Kidney (tissue), 14 donors: ENCODE measurements around the gene SF3B6. TPM values are rescaled to one million over a fixed set of nuclear protein-coding genes. Genes with fewer than 3 reads are reported as not detected.

Experiments used
- DNase-seq, 5 donors: peaks; one replicate each; pipeline ENCODE4 v3.0.0-alpha.2; 2013 to 2020
- FAIRE-seq: peaks from 2 replicates; lab custom pipeline; 2012; peaks lifted over from hg19 to GRCh38; lab: Jason Lieb, UNC
- H3K27ac ChIP-seq, 2 donors: one replicate each; pipeline ENCODE4 v1.7.0; 2013; ENCODE audit warnings: low read depth in 2 of 2, low read length in 2 of 2, inconsistent platforms in 1 of 2
- H3K27me3 ChIP-seq: one replicate; pipeline ENCODE4 v1.7.1; 2013; ENCODE audit warnings: low read length, inconsistent platforms; ENCODE audit not compliant: control insufficient read depth, insufficient read depth
- H3K36me3 ChIP-seq, 3 donors: one replicate each; pipeline versions ENCODE4 v1.7.0 to v1.7.1; 2013; ENCODE audit warnings: low read length in 3 of 3, control low read depth in 1 of 3, inconsistent platforms in 1 of 3; ENCODE audit not compliant: insufficient read depth in 3 of 3, control insufficient read depth in 2 of 3
- H3K4me1 ChIP-seq, 3 donors: one replicate each; pipeline versions ENCODE4 v1.7.0 to v1.7.1; 2013; ENCODE audit warnings: low read length in 3 of 3, inconsistent platforms in 1 of 3, low read depth in 1 of 3; ENCODE audit not compliant: control insufficient read depth in 2 of 3, insufficient read depth in 2 of 3
- H3K4me3 ChIP-seq, 3 donors: one replicate each; pipeline versions ENCODE4 v1.7.0 to v1.8.1; 2013; ENCODE audit warnings: low read length in 3 of 3, control low read depth in 1 of 3, inconsistent platforms in 1 of 3
- H3K9ac ChIP-seq, 3 donors: one replicate each; pipeline versions ENCODE4 v1.7.0 to v1.7.1; 2013; ENCODE audit warnings: low read length in 3 of 3, control low read depth in 1 of 3, inconsistent platforms in 1 of 3
- H3K9me3 ChIP-seq, 3 donors: one replicate each; pipeline versions ENCODE4 v1.7.0 to v1.7.1; 2013; ENCODE audit warnings: low read length in 3 of 3, control low read depth in 1 of 3, inconsistent platforms in 1 of 3; ENCODE audit not compliant: control insufficient read depth in 2 of 3, insufficient read depth in 1 of 3
- CTCF ChIP-seq: IDR thresholded peaks from 3 replicates; pipeline ENCODE4 v1.5.1; 2012; ENCODE audit warnings: mild to moderate bottlenecking, moderate library complexity, borderline replicate concordance; ENCODE audit not compliant: insufficient read depth; ENCODE audit errors: extremely low read depth
- intact Hi-C: fragments of 100-400 bp; cut with DNase I; formaldehyde crosslinking; loops from one replicate; pipeline ENCODE4 v1.11.1; 2022
- polyA plus RNA-seq: library from polyadenylated mRNA; stranded (reverse); fragments of 350-450 nt; fragmentation: Illumina TruSeq; extraction: RNeasy Lipid Tissue Mini Kit (QIAGEN cat#74804); gene quantifications from one replicate; pipeline ENCODE4 v1.2.3, GENCODE V29; 2014; ENCODE audit warnings: low read depth, low replicate concordance; ENCODE audit not compliant: insufficient read depth
- total RNA-seq: library from RNA; stranded (reverse); fragmentation: NEBNext Ultra II Directional; extraction: Animal tissue kit (Norgen Biotek cat#: 25700); gene quantifications from one replicate; pipeline ENCODE4 v1.2.1, GENCODE V29; 2021
- donor health status: control.
- donor health status: control.
- donor health status: control.
- donor health status: control.
- donor health status: control.
- donor health status: DM: yes; HTN: yes; CAD: no.
- donor health status: Normal renal cell carcinoma (clear cell type).

The SF3B6 gene
- total and polyA plus RNA-seq, 2 donors from 2014 or later = 74.8 to 170 TPM

GRCh38 chr2:24026233-24026632 lies 49.9 kb downstream of the SF3B6 start:
- H3K9ac ChIP-seq = no peak overlapping the region
- no peak for TF ChIP-seq CTCF
- FAIRE-seq = no peak
- H3K36me3 ChIP-seq = peaks cover 0 to 15% (median 9%) of the 10 kb centered on the region in 3 donors
- no peak for DNase-seq
- intact Hi-C loops = no loop called here
- no peaks in the 10 kb centered on the region for H3K4me1 ChIP-seq
- no peak overlapping the region for H3K27ac ChIP-seq
- no peaks in the 10 kb centered on the region for H3K27me3 ChIP-seq
- no peaks in the 10 kb centered on the region for H3K9me3 ChIP-seq
- H3K4me3 ChIP-seq = no peak overlapping the region

- Histone ChIP-seq H3K4me3 (no peak overlapping the region), H3K27me3 (no peaks in the 10 kb centered on the region), H3K4me1 (no peaks in the 10 kb centered on the region), H3K9me3 (no peaks in the 10 kb centered on the region), H3K36me3 (peaks cover 0 to 9% (median 8%) of the 10 kb centered on the region in 3 donors), H3K9ac (no peak overlapping the region), H3K27ac (no peak overlapping the region)
- DNase-seq = no peak
- FAIRE-seq = no peak
- intact Hi-C loops = no loop called here
- no peak for TF ChIP-seq CTCF
Observed at GRCh38 chr2:24024996-24025663, 51.0 kb downstream of the SF3B6 start.

- no peak for DNase-seq
- Histone ChIP-seq H3K36me3 (peaks cover 0 to 2% (median 0%) of the 10 kb centered on the region in 3 donors), H3K4me1 (no peaks in the 10 kb centered on the region), H3K27me3 (no peaks in the 10 kb centered on the region), H3K9me3 (no peaks in the 10 kb centered on the region), H3K4me3 (no peak overlapping the region), H3K27ac (no peak overlapping the region), H3K9ac (no peak overlapping the region)
- intact Hi-C loops = no loop called here
- FAIRE-seq = no peak
- no peak for TF ChIP-seq CTCF
Observed at GRCh38 chr2:24024018-24024417, 52.1 kb downstream of the SF3B6 start.
